ENCODE data around the gene ATF1. TPM values are rescaled to one million over a fixed set of nuclear protein-coding genes. Genes with fewer than 3 reads are reported as not detected.

Gene ATF1
- total and polyA plus RNA-seq, 4 donors: 10.8 to 39.0 (median 26.7) TPM

- Histone ChIP-seq H3K36me3 (ENCODE audit: control insufficient read depth in 1 of 2, insufficient read depth in 2 of 2, low read length in 1 of 2) (peaks cover 7 to 12% of the 10 kb centered on the region in 2 donors), H3K9me3 (ENCODE audit: control insufficient read depth, low read length) (no peaks in the 10 kb centered on the region), H3K4me3 (ENCODE audit: low read length in 2 of 2) (no peak overlapping the region), H3K4me1 (ENCODE audit: control insufficient read depth in 1 of 2, insufficient read depth in 2 of 2, low read length in 2 of 2) (no peaks in the 10 kb centered on the region), H3K27ac (ENCODE audit: low read depth in 1 of 2, low read length in 2 of 2) (no peak overlapping the region), H3K27me3 (ENCODE audit: control insufficient read depth in 1 of 2, insufficient read depth in 2 of 2, low read length in 1 of 2) (no peaks in the 10 kb centered on the region)
- intact Hi-C loops (cut with DNase I): no loop called here
- WGBS, 2 donors: 92 to 94% methylated on average over 7 of the region's 7 CpGs
- ATAC-seq (ENCODE audit: low FRiP score) (no peak), DNase-seq (no peak)
Measured at GRCh38 chr12:50728417-50728816, 35.5 kb upstream of the ATF1 start.

DNA sequence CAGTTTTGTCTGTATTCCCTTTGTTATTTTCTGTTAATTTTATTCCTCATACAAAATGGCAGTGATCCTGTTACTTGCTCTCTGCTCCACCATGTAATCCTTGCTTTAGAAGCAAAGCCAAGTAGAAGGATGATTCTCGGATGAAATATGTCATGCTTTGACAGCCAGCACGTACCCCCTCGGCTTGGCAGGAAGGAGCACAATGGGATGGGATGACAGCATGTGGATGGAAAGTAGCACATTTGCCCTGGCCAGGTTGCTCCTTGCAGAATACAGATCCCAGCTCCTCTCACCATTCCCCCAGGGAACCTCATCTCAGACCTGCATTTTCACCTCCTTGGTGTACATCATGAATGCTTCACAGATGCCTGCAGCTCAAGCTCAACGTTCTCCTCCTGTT lies 35.1 kb upstream of the ATF1 start:
- Histone ChIP-seq H3K4me1 (ENCODE audit: control insufficient read depth in 1 of 2, insufficient read depth in 2 of 2, low read length in 2 of 2) (no peaks in the 10 kb centered on the region), H3K4me3 (ENCODE audit: low read length in 2 of 2) (no peak overlapping the region), H3K27ac (ENCODE audit: low read depth in 1 of 2, low read length in 2 of 2) (no peak overlapping the region), H3K36me3 (ENCODE audit: control insufficient read depth in 1 of 2, insufficient read depth in 2 of 2, low read length in 1 of 2) (peaks cover 7 to 12% of the 10 kb centered on the region in 2 donors), H3K27me3 (ENCODE audit: control insufficient read depth in 1 of 2, insufficient read depth in 2 of 2, low read length in 1 of 2) (no peaks in the 10 kb centered on the region), H3K9me3 (ENCODE audit: control insufficient read depth, low read length) (no peaks in the 10 kb centered on the region)
- intact Hi-C loops (cut with DNase I): no loop called here
- DNase-seq: no peak
- no peak for ATAC-seq (ENCODE audit: low FRiP score)
- 91 to 95% methylated on average over 4 of the region's 4 CpGs for WGBS, 2 donors

DNA sequence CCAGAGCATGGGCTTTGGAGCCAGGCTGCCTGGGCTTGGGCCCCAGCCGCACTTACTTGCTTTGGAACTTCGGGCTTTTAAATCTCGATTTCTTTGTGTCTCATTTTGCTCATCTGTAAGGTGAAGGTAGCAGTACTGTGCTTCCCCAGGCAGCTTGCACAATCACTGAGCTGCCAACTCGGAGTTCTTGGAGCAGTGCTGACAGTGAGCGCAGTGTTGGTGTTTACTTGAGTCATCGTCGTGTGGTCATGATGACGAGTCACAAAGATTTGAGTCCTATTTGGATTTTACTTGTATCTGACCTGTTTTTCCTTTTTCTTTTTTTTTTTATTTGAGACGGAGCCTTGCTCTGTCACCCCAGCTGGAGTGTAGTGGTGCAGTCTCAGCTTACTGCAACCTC lies 31.3 kb upstream of the ATF1 start:
- no peaks in the 10 kb centered on the region for H3K27me3 ChIP-seq (ENCODE audit: control insufficient read depth in 1 of 2, insufficient read depth in 2 of 2, low read length in 1 of 2)
- H3K4me1 ChIP-seq (ENCODE audit: control insufficient read depth in 1 of 2, insufficient read depth in 2 of 2, low read length in 2 of 2): no peaks in the 10 kb centered on the region
- H3K36me3 ChIP-seq (ENCODE audit: control insufficient read depth in 1 of 2, insufficient read depth in 2 of 2, low read length in 1 of 2): peaks cover 7 to 14% of the 10 kb centered on the region in 2 donors
- no peak for ATAC-seq (ENCODE audit: low FRiP score)
- intact Hi-C loops (cut with DNase I): loop anchor here in 1 of 2 donors (10.0 kb wide), 1 partner anchor 228 kb away; the partner anchor contains the start of gene DIP2B
- no peaks in the 10 kb centered on the region for H3K9me3 ChIP-seq (ENCODE audit: control insufficient read depth, low read length)
- no peak overlapping the region for H3K27ac ChIP-seq (ENCODE audit: low read depth in 1 of 2, low read length in 2 of 2)
- H3K4me3 ChIP-seq (ENCODE audit: low read length in 2 of 2): no peak overlapping the region
- DNase-seq: no peak
- WGBS, 2 donors: 92 to 95% methylated on average over 9 of the region's 9 CpGs

DNA sequence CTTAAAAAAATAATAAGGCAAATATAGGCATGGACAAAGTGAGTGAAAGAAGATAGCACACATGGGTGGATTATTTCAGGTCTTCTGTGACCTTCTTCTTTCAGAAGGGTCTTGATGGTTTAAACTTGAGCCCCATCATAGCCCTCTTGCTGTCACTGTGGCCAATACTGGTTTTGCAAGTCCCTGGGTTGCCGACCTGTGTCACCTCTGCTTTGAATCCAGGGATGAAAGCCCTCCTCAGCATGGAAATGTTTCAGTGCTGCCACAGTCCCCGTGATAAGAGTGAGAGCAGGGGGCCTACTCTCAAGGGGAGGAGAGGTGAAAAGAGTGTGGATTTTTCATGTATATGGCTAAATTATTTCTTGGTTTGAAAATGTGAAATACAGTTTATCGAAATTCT lies 30.2 kb upstream of the ATF1 start:
- Histone ChIP-seq H3K27me3 (ENCODE audit: control insufficient read depth in 1 of 2, insufficient read depth in 2 of 2, low read length in 1 of 2) (no peaks in the 10 kb centered on the region), H3K4me3 (ENCODE audit: low read length in 2 of 2) (no peak overlapping the region), H3K36me3 (ENCODE audit: control insufficient read depth in 1 of 2, insufficient read depth in 2 of 2, low read length in 1 of 2) (peaks cover 6 to 11% of the 10 kb centered on the region in 2 donors), H3K27ac (ENCODE audit: low read depth in 1 of 2, low read length in 2 of 2) (no peak overlapping the region), H3K4me1 (ENCODE audit: control insufficient read depth in 1 of 2, insufficient read depth in 2 of 2, low read length in 2 of 2) (no peaks in the 10 kb centered on the region), H3K9me3 (ENCODE audit: control insufficient read depth, low read length) (no peaks in the 10 kb centered on the region)
- WGBS, 2 donors: 77 to 78% methylated on average over 3 of the region's 3 CpGs
- intact Hi-C loops (cut with DNase I): loop anchor here in 1 of 2 donors (10.0 kb wide), 1 partner anchor 229 kb away; the partner anchor contains the start of gene DIP2B
- DNase-seq: no peak
- ATAC-seq (ENCODE audit: low FRiP score): no peak

DNA sequence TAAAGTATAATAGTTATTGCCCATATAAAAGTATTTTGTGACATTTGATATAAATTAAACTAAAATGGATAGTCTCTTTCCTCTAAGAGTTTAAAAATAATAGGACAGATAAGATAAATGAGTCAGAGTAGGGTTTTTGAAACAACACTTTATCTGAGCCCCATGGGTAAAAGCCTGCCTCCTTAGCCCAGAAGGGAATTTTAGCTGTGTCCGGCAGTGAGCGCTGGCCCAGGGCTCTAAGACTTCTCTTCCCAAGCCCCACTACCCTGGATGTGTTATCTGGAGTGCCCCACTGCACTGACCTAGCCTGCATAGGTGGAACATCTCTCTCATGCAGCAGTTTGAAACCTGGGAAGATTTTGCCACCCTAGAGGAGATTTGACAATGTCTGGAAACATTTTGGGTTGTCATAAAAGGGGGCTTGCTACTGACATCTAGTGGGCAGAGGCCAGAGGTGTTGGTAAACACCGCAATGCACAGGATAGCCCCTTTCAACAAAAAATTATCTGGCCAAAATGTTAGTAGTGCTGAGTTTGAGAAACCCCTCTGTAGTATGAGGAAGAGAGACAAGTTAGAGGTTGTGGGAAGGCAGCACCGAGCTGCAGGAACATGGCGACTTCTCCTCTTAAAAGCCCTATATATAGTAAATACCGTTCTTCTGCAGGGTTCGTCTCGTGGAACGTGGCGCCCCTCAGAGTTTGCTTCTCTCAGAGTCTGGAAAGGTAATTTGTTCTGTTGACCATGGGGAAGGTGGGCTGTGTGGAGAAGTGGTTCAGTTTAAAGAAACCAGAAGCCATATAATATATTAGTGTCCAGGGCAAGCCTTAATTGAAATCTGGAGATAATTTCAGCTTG lies 29.3 kb upstream of the ATF1 start:
- 62 to 69% methylated on average over 10 of the region's 10 CpGs for WGBS, 2 donors
- ATAC-seq (ENCODE audit: low FRiP score) (no peak), DNase-seq (no peak)
- Histone ChIP-seq H3K27ac (ENCODE audit: low read depth in 1 of 2, low read length in 2 of 2) (no peak overlapping the region), H3K4me1 (ENCODE audit: control insufficient read depth in 1 of 2, insufficient read depth in 2 of 2, low read length in 2 of 2) (no peaks in the 10 kb centered on the region), H3K9me3 (ENCODE audit: control insufficient read depth, low read length) (no peaks in the 10 kb centered on the region), H3K27me3 (ENCODE audit: control insufficient read depth in 1 of 2, insufficient read depth in 2 of 2, low read length in 1 of 2) (no peaks in the 10 kb centered on the region), H3K36me3 (ENCODE audit: control insufficient read depth in 1 of 2, insufficient read depth in 2 of 2, low read length in 1 of 2) (peaks cover 6 to 9% of the 10 kb centered on the region in 2 donors), H3K4me3 (ENCODE audit: low read length in 2 of 2) (no peak overlapping the region)
- intact Hi-C loops (cut with DNase I): loop anchor here in 1 of 2 donors (10.0 kb wide), 1 partner anchor 230 kb away; the partner anchor contains the start of gene DIP2B

- Histone ChIP-seq H3K27ac (ENCODE audit: low read depth in 1 of 2, low read length in 2 of 2) (no peak overlapping the region), H3K36me3 (ENCODE audit: control insufficient read depth in 1 of 2, insufficient read depth in 2 of 2, low read length in 1 of 2) (peaks cover 3 to 8% of the 10 kb centered on the region in 2 donors), H3K4me3 (ENCODE audit: low read length in 2 of 2) (no peak overlapping the region), H3K27me3 (ENCODE audit: control insufficient read depth in 1 of 2, insufficient read depth in 2 of 2, low read length in 1 of 2) (no peaks in the 10 kb centered on the region), H3K9me3 (ENCODE audit: control insufficient read depth, low read length) (no peaks in the 10 kb centered on the region), H3K4me1 (ENCODE audit: control insufficient read depth in 1 of 2, insufficient read depth in 2 of 2, low read length in 2 of 2) (no peaks in the 10 kb centered on the region)
- DNase-seq (no peak), ATAC-seq (ENCODE audit: low FRiP score) (no peak)
- intact Hi-C loops (cut with DNase I): loop anchor here in 1 of 2 donors (10.0 kb wide), 1 partner anchor 235 kb away; the partner anchor contains the start of gene DIP2B
- WGBS, 2 donors: 93% methylated on average over 7 of the region's 7 CpGs
Measured at GRCh38 chr12:50739611-50740010, 24.3 kb upstream of the ATF1 start.

DNA sequence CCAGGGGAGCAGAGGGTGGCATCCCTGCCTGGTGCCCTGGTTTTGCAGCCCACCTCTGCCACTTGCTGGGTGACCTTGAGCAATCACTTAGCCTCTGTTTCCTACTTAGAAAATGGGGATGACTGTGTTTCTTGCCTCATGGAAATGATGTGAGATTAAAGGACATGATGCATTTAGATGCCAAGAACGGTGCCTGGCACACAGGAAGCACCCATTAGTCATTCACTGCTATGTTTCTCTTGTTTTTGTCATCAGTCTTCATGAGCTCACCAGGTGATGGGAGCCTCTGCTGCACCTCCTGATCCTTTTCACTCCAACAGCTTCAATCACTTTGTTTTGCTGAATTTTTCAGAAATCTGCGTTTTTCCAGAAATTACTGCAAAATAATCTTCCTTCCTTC lies 23.6 kb upstream of the ATF1 start:
- peaks cover 4 to 8% of the 10 kb centered on the region in 2 donors for H3K36me3 ChIP-seq (ENCODE audit: control insufficient read depth in 1 of 2, insufficient read depth in 2 of 2, low read length in 1 of 2)
- ATAC-seq (ENCODE audit: low FRiP score): no peak
- DNase-seq: no peak
- no peaks in the 10 kb centered on the region for H3K27me3 ChIP-seq (ENCODE audit: control insufficient read depth in 1 of 2, insufficient read depth in 2 of 2, low read length in 1 of 2)
- WGBS, 2 donors: 81 to 82% methylated on average over 2 of the region's 2 CpGs
- no peaks in the 10 kb centered on the region for H3K9me3 ChIP-seq (ENCODE audit: control insufficient read depth, low read length)
- intact Hi-C loops (cut with DNase I): no loop called here
- no peak overlapping the region for H3K4me3 ChIP-seq (ENCODE audit: low read length in 2 of 2)
- H3K27ac ChIP-seq (ENCODE audit: low read depth in 1 of 2, low read length in 2 of 2): no peak overlapping the region
- H3K4me1 ChIP-seq (ENCODE audit: control insufficient read depth in 1 of 2, insufficient read depth in 2 of 2, low read length in 2 of 2): no peaks in the 10 kb centered on the region

DNA sequence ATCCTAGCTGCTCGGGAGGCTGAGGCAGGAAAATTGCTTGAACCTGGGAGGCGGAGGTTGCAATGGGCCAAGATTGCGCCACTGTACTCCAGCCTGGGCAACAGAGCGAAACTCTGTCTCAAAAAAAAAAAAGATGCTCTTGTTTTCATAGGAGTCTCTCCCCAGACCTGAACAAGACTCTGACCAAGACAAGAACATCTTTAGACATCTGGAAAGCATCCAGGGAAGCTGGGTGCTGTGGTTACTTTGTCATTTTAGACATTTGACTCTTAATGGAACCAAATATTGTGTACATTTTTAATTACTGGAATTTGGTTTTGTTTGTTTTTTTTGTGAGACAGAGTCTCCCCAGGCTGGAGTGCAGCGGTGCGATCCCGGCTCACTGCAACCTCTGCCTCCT lies 21.1 kb upstream of the ATF1 start:
- Histone ChIP-seq H3K27me3 (ENCODE audit: control insufficient read depth in 1 of 2, insufficient read depth in 2 of 2, low read length in 1 of 2) (no peaks in the 10 kb centered on the region), H3K4me1 (ENCODE audit: control insufficient read depth in 1 of 2, insufficient read depth in 2 of 2, low read length in 2 of 2) (no peaks in the 10 kb centered on the region), H3K27ac (ENCODE audit: low read depth in 1 of 2, low read length in 2 of 2) (no peak overlapping the region), H3K36me3 (ENCODE audit: control insufficient read depth in 1 of 2, insufficient read depth in 2 of 2, low read length in 1 of 2) (peaks cover 2 to 10% of the 10 kb centered on the region in 2 donors), H3K9me3 (ENCODE audit: control insufficient read depth, low read length) (no peaks in the 10 kb centered on the region), H3K4me3 (ENCODE audit: low read length in 2 of 2) (no peak overlapping the region)
- ATAC-seq (ENCODE audit: low FRiP score): no peak
- no peak for DNase-seq
- WGBS, 2 donors: 98% methylated on average over 7 of the region's 7 CpGs
- intact Hi-C loops (cut with DNase I): no loop called here

GRCh38 chr12:50745861-50746260 lies 18.0 kb upstream of the ATF1 start:
- no peaks in the 10 kb centered on the region for H3K4me1 ChIP-seq (ENCODE audit: control insufficient read depth in 1 of 2, insufficient read depth in 2 of 2, low read length in 2 of 2)
- intact Hi-C loops (cut with DNase I): no loop called here
- no peaks in the 10 kb centered on the region for H3K9me3 ChIP-seq (ENCODE audit: control insufficient read depth, low read length)
- ATAC-seq (ENCODE audit: low FRiP score) (no peak), DNase-seq (no peak)
- no peaks in the 10 kb centered on the region for H3K27me3 ChIP-seq (ENCODE audit: control insufficient read depth in 1 of 2, insufficient read depth in 2 of 2, low read length in 1 of 2)
- H3K27ac ChIP-seq (ENCODE audit: low read depth in 1 of 2, low read length in 2 of 2): no peak overlapping the region
- H3K36me3 ChIP-seq (ENCODE audit: control insufficient read depth in 1 of 2, insufficient read depth in 2 of 2, low read length in 1 of 2): peaks cover 2 to 7% of the 10 kb centered on the region in 2 donors
- 71 to 83% methylated on average over 4 of the region's 4 CpGs for WGBS, 2 donors
- no peak overlapping the region for H3K4me3 ChIP-seq (ENCODE audit: low read length in 2 of 2)
